Astrocyte (in vitro differentiated cells and primary cell): ENCODE measurements around the gene NF2.

Experiments used
- CTCF ChIP-seq: IDR thresholded peaks from 2 replicates; pipeline ENCODE4 v1.5.1; 2011; ENCODE audit warnings: low read depth, mild to moderate bottlenecking, inconsistent platforms, low read length, moderate library complexity; ENCODE audit not compliant: insufficient read depth
- EZH2 ChIP-seq: IDR thresholded peaks from 2 replicates; pipeline ENCODE4 v1.6.1; 2012; ENCODE audit warnings: mild to moderate bottlenecking, low read length, inconsistent platforms; ENCODE audit not compliant: insufficient read depth

GRCh38 chr22:29629903-29630516, 26.6 kb downstream of the NF2 start:
- TF ChIP-seq CTCF: no peak
- no peak for TF ChIP-seq EZH2
